Fibroblast of skin of abdomen (primary cell): ENCODE data around the gene CAVIN2. TPM values are rescaled to one million over a fixed set of nuclear protein-coding genes. Genes with fewer than 3 reads are reported as not detected.

Experiments
- DNase-seq: peaks from one replicate; pipeline ENCODE4 v3.0.0-alpha.2; 2013
- polyA plus RNA-seq, 2 experiments: library from polyadenylated mRNA; unstranded; fragments of 120-200 nt; gene quantifications; one replicate each; pipeline ENCODE4 v1.2.1, GENCODE V29; 2013; ENCODE audit not compliant: insufficient read length in 2 of 2

Gene CAVIN2
- 2.7 TPM for polyA plus RNA-seq (2013, experiment 1 of 2; ENCODE audit: insufficient read length)
- 2.4 TPM for polyA plus RNA-seq (2013, experiment 2 of 2; ENCODE audit: insufficient read length)

GRCh38 chr2:191846515-191847476 lies at the start of gene CAVIN2:
Gene CAVIN2 (minus strand): TSS chr2:191847088. CDS start chr2:191846925, 163 bp downstream.
- DNase-seq: peak; percentile 87

- DNase-seq: no peak
Observed at GRCh38 chr2:191895743-191896142, 48.9 kb upstream of the CAVIN2 start.

GRCh38 chr2:191895195-191895594 lies 48.3 kb upstream of the CAVIN2 start:
- DNase-seq: no peak

DNA sequence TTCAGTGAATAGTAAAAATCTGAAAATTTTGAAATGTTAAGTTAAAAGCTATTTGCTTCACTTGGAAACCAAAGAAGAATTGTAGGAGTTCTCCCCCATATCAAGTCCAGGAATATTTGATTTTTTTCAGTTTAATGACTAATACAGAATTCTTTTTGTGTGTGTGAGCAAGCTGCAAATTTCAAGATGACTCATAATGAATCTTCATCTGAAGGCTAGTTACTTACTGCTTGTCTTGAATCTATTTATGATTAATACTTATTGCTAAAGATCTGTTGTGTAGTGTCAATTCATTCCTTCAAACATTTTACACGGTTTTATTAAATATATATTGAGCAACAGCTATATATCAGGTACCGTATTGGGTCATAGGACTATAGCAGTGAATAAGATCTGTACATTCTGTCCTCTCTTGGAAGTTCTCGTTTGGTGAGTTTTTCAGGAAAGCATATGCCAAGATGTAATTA lies 47.8 kb upstream of the CAVIN2 start:
- peak; percentile 89 for DNase-seq

DNA sequence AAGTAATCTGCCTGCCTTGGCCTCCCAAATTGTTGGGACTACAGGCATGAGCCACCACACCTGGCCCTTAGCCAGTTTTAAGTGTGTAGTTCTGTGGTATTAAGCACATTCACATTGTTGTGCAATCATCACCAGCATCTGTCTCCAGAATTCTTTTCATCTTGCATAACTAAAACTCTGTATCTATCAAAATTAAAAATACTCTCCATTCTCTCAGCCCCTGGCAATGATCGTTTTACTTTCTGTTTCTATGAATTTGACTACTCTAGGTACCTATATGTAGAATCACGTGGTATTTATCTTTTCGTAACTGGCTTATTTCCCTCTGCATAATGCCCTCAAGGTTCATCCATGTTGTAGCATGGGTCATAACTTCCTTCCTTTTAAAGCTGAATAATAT lies 45.5 kb upstream of the CAVIN2 start:
- DNase-seq: peak; percentile 85

DNA sequence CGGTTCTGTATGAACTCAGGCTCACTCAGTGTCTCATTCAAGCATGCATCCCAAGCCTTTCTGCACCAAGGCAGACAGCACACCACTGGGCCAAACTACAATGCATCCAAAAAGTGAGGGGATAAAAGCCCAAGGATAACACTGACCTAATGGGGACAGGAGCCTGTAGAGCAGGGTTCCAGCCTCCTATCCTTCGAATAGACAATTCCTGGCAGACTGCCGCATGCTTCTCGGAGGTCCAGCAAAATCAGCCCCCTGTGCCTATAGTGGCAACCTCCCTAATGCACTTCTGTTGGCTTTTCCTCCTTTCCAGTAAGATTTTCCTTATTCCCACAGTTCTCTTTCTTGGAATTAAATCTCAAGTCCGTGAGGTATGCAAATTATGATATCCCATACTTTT lies 44.8 kb upstream of the CAVIN2 start:
- no peak for DNase-seq

GRCh38 chr2:191889931-191890330 lies 43.0 kb upstream of the CAVIN2 start:
- no peak for DNase-seq

- DNase-seq: no peak
Observed at GRCh38 chr2:191888400-191889166, 41.7 kb upstream of the CAVIN2 start.

GRCh38 chr2:191885650-191886049 lies 38.8 kb upstream of the CAVIN2 start:
- DNase-seq: no peak

GRCh38 chr2:191885098-191885497 lies 38.2 kb upstream of the CAVIN2 start:
- no peak for DNase-seq

- DNase-seq: no peak
Observed at GRCh38 chr2:191881982-191882816, 35.3 kb upstream of the CAVIN2 start.

- DNase-seq: peak; percentile 90
Observed at GRCh38 chr2:191878548-191879279, 31.8 kb upstream of the CAVIN2 start.

DNA sequence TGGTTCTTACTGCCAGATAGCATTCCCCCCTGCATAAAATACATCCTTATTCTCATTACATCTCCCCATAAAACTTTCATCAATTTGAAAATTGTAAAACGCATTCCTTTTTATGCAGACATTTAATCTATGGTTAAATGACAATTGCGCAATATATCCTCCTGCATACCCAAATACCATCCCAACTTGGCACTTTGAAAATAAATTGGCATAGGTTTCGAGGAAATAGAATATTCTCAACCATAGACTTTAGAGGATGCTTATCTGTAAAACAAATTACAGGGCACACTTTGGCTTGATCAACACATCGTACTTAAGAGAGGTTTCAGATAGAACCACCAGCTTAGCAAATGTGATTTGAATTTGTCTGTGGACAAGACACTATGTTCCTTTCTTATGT lies 31.0 kb upstream of the CAVIN2 start:
- DNase-seq: no peak

DNA sequence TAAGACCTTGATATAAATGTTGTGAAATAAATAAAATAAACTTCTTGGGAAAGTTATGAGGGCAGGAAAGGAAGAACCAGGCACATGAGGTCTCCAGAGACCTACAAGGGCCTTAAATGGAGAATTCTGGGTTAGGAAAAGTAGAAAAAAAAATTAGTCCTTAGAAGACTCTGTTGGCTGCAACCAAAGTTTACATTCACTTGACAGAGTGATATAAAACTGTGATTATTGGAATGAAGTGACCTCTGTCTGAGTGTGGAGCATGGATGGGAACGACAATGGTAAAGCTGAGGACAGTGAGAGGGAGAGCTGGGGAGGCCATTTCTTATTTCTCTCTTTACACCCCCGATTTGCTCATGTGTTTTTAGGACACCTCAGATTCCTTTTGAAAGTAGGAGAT lies 29.0 kb upstream of the CAVIN2 start:
- DNase-seq: no peak

GRCh38 chr2:191870744-191871143 lies 23.9 kb upstream of the CAVIN2 start:
- no peak for DNase-seq

- no peak for DNase-seq
Observed at GRCh38 chr2:191869781-191870180, 22.9 kb upstream of the CAVIN2 start.

DNA sequence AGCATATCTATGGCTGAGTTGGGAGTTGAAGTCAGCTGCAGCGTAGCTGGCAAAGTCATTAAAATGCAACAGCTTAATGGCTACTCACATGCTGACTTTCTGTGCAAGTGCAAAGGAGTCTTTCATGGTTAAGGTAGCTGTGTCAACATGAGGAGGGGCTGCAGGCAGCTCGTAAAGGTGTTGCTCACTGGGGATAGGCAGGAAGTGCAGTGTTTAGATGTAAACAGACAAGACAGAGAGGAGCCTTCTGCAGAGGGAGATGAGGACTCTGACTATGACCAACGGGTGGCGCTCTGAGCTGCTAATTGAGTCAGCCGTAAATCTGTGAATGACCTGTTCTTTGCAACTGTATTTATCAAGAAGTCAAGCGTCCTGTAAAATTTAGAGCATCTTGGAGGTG lies 22.3 kb upstream of the CAVIN2 start:
- no peak for DNase-seq

GRCh38 chr2:191867507-191867847 lies 20.6 kb upstream of the CAVIN2 start:
- DNase-seq: peak; percentile 39

- DNase-seq: peak; percentile 94
Observed at GRCh38 chr2:191866675-191867506, 20.0 kb upstream of the CAVIN2 start.

DNA sequence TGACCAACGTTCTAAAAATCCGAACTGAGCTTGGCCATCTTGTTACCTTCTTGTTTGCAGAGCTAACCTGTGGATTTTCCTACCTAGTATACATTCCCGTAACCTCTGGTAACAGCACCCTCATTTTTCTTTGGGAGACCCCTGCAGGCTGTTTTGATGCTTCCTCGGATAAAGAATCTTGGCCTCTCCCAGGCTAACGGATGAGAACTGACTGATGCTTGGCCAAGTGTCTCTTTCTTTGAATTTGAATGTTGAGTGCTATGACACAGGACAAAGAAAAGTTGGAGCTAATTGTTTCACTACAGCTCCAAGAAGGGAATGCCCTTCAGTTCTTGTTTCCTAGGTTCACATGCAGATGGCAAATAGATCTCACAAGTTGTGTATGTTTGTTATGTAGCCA lies 19.3 kb upstream of the CAVIN2 start:
- no peak for DNase-seq
